Subcutaneous abdominal adipose tissue (tissue), 5 donors: Measurements from ENCODE around the gene ZNF532.
"Not testable (repeated sequence)": the region's sequence is repeated elsewhere in the genome, so short reads cannot be mapped to it uniquely, and the experiment has no call there.

Experiments used
- H3K27ac ChIP-seq: one replicate; pipeline ENCODE4 v1.7.0; 2013; ENCODE audit warnings: low read depth, mild to moderate bottlenecking, inconsistent platforms, low read length, moderate library complexity
- H3K27me3 ChIP-seq, 5 donors: one replicate each; pipeline ENCODE4 v1.7.0; 2013; ENCODE audit warnings: low read length in 5 of 5, inconsistent platforms in 1 of 5; ENCODE audit not compliant: control insufficient read depth in 5 of 5, insufficient read depth in 4 of 5
- H3K36me3 ChIP-seq, 5 donors: one replicate each; pipeline ENCODE4 v1.7.0; 2013; ENCODE audit warnings: low read length in 5 of 5; ENCODE audit not compliant: control insufficient read depth in 5 of 5, insufficient read depth in 5 of 5
- H3K4me1 ChIP-seq, 5 donors: one replicate each; pipeline ENCODE4 v1.7.0; 2013; ENCODE audit warnings: low read length in 5 of 5, mild to moderate bottlenecking in 3 of 5, moderate library complexity in 1 of 5; ENCODE audit not compliant: control insufficient read depth in 5 of 5, insufficient read depth in 5 of 5
- H3K4me3 ChIP-seq, 5 donors: one replicate each; pipeline ENCODE4 v1.7.0; 2013; ENCODE audit warnings: low read length in 5 of 5, low read depth in 1 of 5
- H3K9ac ChIP-seq, 5 donors: one replicate each; pipeline ENCODE4 v1.7.0; 2013; ENCODE audit warnings: low read length in 5 of 5, mild to moderate bottlenecking in 4 of 5, moderate library complexity in 3 of 5
- H3K9me3 ChIP-seq, 5 donors: one replicate each; pipeline ENCODE4 v1.7.0; 2013; ENCODE audit warnings: low read length in 5 of 5; ENCODE audit not compliant: control insufficient read depth in 5 of 5
- donor health status: healthy.
- donor health status: healthy.
- donor health status: healthy.
- donor health status: healthy.
- donor health status: healthy.

Gene ZNF532

DNA sequence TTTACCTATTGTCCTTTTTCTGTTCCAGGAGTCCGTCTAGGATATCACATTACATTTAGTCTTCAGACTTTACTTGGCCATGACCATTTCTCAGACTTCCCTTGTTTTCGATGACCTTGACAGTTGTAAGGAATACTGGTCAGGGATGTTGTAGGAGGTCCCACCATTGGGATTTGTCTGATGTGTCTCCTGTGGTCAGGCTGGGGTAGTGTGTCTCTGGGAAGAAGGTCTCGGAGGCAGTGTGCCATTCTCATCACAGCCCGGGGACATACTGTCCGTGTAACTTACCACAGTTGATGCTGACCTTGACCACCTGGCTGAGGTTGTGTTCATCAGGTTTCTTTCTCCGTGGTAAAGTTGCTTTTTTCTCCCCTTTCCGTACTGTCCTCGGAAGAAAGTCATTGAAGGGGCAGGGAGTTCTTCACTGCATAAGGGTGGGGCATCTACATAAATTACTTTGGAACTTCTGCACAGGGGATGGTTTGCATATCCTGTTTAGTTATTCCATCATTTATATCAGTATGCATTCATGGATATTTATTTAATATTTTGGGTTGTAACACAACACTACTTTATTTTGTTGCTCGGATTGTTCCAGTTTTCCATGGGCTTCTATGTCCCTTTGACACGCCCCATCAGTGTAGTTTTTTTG, 41.2 kb downstream of the ZNF532 start:
- no peak overlapping the region for H3K9ac ChIP-seq
- H3K9me3 ChIP-seq, result no peaks in the 10 kb centered on the region
- no peaks in the 10 kb centered on the region for H3K27me3 ChIP-seq
- no peak overlapping the region for H3K27ac ChIP-seq
- H3K4me1 ChIP-seq, result peaks cover 0 to 6% (median 1%) of the 10 kb centered on the region in 5 donors
- H3K36me3 ChIP-seq, result peaks cover 0 to 20% (median 11%) of the 10 kb centered on the region in 5 donors
- no peak overlapping the region for H3K4me3 ChIP-seq

DNA sequence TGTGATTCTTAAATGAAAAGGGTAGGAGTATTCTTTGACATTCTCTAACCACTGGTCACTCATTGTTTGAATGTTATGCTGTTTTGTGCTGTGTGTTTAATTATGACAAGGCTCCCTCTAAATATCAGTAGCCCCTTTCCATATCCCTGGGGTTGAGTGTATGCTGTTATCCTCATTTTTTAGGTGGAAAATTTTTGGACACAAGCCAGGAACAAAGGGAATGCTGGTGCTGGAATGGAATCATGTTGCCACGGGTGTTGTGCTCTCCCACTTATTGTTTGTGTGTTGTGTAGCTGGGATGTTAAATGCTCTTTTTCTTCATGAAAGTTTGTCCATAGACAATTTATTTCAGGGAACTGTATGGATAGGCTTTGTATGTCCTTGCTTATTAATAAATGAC, 43.3 kb downstream of the ZNF532 start:
- Histone ChIP-seq H3K36me3 (peaks cover 0 to 13% (median 6%) of the 10 kb centered on the region in 5 donors), H3K27me3 (no peaks in the 10 kb centered on the region), H3K9ac (no peak overlapping the region), H3K27ac (no peak overlapping the region), H3K4me3 (no peak overlapping the region), H3K4me1 (peaks cover 0 to 26% (median 13%) of the 10 kb centered on the region in 5 donors), H3K9me3 (no peaks in the 10 kb centered on the region)

DNA sequence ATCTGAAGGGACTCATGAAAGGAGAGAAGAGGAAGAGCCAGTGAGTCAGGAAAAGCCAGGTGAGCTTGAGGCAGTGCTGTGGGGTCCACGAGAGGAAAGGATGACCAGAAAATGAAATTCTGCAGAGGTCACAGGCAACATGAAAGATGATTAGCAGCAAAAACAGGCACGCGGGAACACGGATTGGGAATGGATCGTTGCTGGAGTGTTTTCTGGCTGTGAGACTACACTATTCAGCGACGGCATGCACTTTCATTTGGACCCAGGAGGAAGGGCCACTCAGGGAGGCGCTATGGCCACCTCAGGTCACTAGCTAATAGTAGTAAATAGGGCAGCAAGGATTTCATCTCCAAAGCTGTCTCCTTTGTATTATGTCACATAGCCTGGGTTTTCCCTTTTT, 44.8 kb downstream of the ZNF532 start:
- Histone ChIP-seq H3K36me3 (peaks cover 0 to 13% (median 6%) of the 10 kb centered on the region in 5 donors), H3K27ac (no peak overlapping the region), H3K9ac (no peak overlapping the region), H3K4me1 (peaks cover 0 to 29% (median 16%) of the 10 kb centered on the region in 5 donors), H3K4me3 (no peak overlapping the region), H3K9me3 (no peaks in the 10 kb centered on the region), H3K27me3 (no peaks in the 10 kb centered on the region)

DNA sequence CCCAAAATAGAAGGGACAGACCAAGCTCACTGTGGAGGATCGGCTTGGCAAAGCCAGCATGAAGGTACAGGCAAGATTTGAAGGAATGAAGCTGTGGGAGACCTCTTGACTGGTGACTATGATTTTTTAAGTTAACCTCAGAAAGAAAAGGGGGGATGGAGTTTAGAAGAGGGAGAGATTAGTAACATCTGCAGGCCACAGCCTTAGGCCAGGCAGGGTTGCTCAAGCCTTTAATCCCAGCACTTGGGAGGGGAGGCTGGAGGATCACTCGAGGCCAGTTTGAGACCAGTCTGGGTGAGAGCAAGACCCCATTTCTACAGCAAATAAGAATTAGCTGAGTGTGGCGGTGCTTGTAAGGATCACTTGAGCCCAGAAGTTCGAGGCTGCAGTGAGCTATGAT, 46.6 kb downstream of the ZNF532 start:
- Histone ChIP-seq H3K27me3 (no peaks in the 10 kb centered on the region), H3K9me3 (no peaks in the 10 kb centered on the region), H3K27ac (peak overlapping the region; percentile 59), H3K4me3 (peak overlapping the region in 4 of 5 donors; percentile 10 to 46 (median 24)), H3K36me3 (peaks cover 0 to 16% (median 0%) of the 10 kb centered on the region in 5 donors), H3K9ac (peak overlapping the region in 1 of 5 donors; percentile 5), H3K4me1 (peaks cover 0 to 29% (median 16%) of the 10 kb centered on the region in 5 donors)

DNA sequence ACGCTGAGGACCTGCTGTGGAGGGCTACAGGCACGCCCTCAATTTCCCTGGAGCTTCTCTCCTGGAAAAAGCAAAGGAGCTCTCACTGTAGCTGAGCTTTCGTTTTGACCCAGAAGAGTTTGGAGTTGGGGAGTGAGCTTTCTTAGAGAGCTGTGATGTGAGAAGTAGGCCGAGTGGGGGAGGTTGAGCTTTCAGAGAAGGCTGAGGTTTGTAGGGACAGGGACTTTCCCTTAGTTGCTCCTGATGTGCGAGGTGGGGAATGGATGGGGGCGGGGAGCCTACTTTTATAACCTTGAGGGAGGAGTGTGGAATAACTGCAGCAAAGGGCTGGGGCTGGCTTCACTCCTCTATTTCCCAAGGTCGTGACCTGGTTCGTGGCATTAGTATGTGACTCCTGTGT, 47.1 kb downstream of the ZNF532 start:
- Histone ChIP-seq H3K4me3 (peak overlapping the region in 4 of 5 donors; percentile 10 to 46 (median 24)), H3K27ac (peak overlapping the region; percentile 59), H3K9ac (peak overlapping the region in 3 of 5 donors; percentile 5 to 31 (median 12)), H3K4me1 (peaks cover 0 to 29% (median 16%) of the 10 kb centered on the region in 5 donors), H3K36me3 (peaks cover 0 to 19% (median 4%) of the 10 kb centered on the region in 5 donors), H3K27me3 (no peaks in the 10 kb centered on the region), H3K9me3 (no peaks in the 10 kb centered on the region)

DNA sequence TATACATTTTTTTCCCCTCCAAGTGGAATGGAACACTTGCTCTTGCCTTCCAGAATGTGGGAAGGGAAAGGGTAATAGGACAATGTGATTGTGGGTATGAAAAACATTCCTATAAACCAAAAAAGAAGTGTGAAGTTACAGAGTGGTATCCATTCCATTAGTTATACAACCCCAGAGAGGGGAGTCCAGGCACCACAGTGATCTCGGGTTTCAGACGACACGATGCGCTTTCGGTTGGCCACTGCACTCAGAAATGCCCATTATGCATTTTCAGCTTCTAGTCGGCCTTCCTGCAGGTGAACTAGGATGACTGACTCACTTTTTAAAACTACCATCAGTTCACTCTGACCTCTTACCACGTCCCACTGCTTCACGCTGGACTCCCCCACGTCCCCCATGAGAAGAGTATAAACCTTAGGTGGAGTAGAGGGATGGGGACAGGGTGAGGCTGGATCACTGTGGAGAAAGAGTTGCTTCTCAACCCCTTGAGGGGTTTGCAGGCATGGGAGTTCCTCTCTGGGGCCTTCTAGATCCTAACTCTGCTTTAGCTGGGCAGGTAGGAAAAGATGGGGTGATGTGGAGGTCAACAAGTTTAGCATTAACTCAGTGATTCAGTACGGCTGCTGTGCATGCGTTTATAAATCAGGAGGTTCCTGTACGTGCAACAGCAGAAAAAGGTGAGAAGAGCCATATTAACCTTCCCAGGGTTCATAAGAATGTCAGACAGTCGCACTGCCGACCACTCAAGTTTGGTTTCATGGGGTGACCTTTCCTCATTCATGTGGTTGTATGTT, 50.5 kb downstream of the ZNF532 start:
- Histone ChIP-seq H3K4me3 (no peak overlapping the region), H3K9ac (no peak overlapping the region), H3K4me1 (peaks cover 0 to 26% (median 16%) of the 10 kb centered on the region in 5 donors), H3K27me3 (no peaks in the 10 kb centered on the region), H3K27ac (no peak overlapping the region), H3K9me3 (no peaks in the 10 kb centered on the region), H3K36me3 (peaks cover 6 to 47% (median 31%) of the 10 kb centered on the region in 5 donors)

DNA sequence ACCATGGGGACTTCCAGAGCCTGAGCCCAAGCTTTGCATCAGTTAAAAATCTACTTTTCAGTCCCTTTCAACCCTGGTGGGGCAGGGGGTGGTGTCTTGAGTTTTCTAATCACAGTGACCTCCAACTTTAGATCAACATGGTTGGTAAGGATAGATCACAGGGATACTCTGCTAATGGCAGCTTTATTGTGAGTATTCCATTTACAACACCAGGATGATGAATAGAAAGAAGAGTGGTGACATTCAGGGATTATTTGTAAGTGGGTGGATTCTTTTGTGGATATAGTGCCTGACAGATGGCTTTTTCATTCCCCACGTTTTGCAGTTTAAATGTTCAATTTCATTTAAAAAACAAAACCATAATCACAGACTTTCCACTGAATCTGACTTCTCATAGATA, 51.3 kb downstream of the ZNF532 start:
- Histone ChIP-seq H3K27ac (no peak overlapping the region), H3K9ac (no peak overlapping the region), H3K4me1 (peaks cover 0 to 23% (median 14%) of the 10 kb centered on the region in 5 donors), H3K9me3 (no peaks in the 10 kb centered on the region), H3K27me3 (no peaks in the 10 kb centered on the region), H3K36me3 (peaks cover 6 to 50% (median 35%) of the 10 kb centered on the region in 5 donors), H3K4me3 (no peak overlapping the region)

DNA sequence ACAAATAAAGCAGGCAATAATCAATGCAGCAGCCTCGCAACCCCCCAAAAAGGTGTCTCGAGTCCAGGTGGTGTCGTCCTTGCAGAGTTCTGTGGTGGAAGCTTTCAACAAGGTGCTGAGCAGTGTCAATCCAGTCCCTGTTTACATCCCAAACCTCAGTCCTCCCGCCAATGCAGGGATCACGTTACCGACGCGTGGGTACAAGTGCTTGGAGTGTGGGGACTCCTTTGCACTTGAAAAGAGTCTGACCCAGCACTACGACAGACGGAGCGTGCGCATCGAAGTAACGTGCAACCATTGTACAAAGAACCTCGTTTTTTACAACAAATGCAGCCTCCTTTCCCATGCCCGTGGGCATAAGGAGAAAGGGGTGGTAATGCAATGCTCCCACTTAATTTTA, 55.3 kb downstream of the ZNF532 start:
- H3K27ac ChIP-seq, H3K27me3 ChIP-seq, H3K9ac ChIP-seq, H3K4me1 ChIP-seq, H3K9me3 ChIP-seq, H3K4me3 ChIP-seq: not testable (repeated sequence)
- peaks cover 6 to 58% (median 44%) of the 10 kb centered on the region in 5 donors for H3K36me3 ChIP-seq

DNA sequence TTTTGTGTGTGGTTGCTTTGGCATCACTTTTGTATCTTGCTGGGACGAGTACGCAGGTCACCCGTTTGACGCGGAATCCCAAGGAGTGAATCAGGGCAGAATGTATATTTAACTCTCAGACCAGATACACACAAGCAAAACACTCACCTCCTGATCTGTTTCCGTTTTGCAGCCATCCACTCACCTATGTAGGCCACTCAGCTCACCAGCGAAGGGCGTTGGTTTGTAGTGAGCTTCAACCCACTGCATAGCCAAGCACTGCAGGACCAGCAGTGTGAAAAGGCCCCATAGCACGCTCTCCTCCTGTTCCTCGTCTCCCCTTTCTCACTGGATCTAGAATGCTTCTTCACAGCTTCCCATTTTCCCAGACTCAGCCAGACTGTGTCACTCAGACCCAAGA, 58.3 kb downstream of the ZNF532 start:
- peaks cover 0 to 5% (median 0%) of the 10 kb centered on the region in 5 donors for H3K9me3 ChIP-seq
- peaks cover 0 to 39% (median 34%) of the 10 kb centered on the region in 5 donors for H3K36me3 ChIP-seq
- no peak overlapping the region for H3K4me3 ChIP-seq
- H3K27me3 ChIP-seq, result no peaks in the 10 kb centered on the region
- H3K9ac ChIP-seq, result no peak overlapping the region
- peaks cover under 1 to 10% (median 8%) of the 10 kb centered on the region in 5 donors for H3K4me1 ChIP-seq
- H3K27ac ChIP-seq, result no peak overlapping the region

DNA sequence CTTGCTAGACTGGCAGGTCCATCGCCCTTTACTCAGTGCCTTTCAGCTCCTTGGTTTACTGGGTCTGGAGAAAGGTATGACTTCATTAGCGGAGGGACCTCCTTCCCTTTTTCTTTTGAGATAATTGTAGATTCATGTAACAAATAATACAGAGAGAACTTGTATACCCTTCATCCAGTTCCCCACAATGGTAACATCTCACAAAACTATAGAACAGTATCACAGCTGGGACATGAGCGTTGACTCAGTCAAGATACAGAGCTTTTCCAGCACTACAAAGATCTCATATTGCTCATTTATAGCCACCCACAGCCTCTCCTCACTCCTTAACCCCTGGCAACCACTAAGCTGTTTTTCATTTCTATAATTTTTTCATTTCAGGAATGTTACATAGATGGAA, 59.8 kb downstream of the ZNF532 start:
- Histone ChIP-seq H3K27ac (no peak overlapping the region), H3K9ac (no peak overlapping the region), H3K9me3 (peaks cover 0 to 5% (median 0%) of the 10 kb centered on the region in 5 donors), H3K4me1 (peaks cover 7 to 22% (median 16%) of the 10 kb centered on the region in 5 donors), H3K36me3 (peaks cover 0 to 25% (median 20%) of the 10 kb centered on the region in 5 donors), H3K27me3 (no peaks in the 10 kb centered on the region), H3K4me3 (no peak overlapping the region)
